ENCODE data around the gene CHURC1.

DNA sequence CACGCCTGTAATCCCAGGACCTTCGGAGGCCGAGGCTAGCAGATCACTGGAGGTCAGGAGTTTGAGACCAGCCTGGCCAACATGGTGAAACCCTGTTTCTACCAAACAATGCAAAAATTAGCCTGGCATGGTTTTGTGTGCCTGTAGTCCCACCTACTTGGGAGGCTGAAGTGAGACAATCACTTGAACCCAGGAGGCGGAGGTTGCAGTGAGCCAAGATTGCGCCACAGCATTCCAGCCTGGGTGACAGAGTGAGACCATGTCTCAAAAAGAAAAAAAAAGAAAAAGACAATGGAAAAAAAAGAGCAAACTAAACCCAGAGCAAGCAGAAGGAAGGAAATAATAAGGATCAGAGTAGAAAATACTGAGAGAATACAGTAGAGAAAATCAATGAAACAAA lies 5.4 kb downstream of the CHURC1 start:
- TF ChIP-seq KDM4B (CRISPR knock-in tag; IDR thresholded peaks at IDR 0.05), result no peak
- no peak for TF ChIP-seq RFX5 (IDR thresholded peaks at IDR 0.05; ENCODE audit: low read depth, low read length)
- no peak for TF ChIP-seq FOXA1 (IDR thresholded peaks at IDR 0.05)
- TF ChIP-seq FOXA1 (CRISPR knock-in tag; IDR thresholded peaks at IDR 0.05), result no peak
